ENCODE data around the gene C1orf141.

C1orf141 gene

GRCh38 chr1:67165468-67166041 is 30.8 kb upstream of the C1orf141 start:
- TF ChIP-seq, protein P1, sequence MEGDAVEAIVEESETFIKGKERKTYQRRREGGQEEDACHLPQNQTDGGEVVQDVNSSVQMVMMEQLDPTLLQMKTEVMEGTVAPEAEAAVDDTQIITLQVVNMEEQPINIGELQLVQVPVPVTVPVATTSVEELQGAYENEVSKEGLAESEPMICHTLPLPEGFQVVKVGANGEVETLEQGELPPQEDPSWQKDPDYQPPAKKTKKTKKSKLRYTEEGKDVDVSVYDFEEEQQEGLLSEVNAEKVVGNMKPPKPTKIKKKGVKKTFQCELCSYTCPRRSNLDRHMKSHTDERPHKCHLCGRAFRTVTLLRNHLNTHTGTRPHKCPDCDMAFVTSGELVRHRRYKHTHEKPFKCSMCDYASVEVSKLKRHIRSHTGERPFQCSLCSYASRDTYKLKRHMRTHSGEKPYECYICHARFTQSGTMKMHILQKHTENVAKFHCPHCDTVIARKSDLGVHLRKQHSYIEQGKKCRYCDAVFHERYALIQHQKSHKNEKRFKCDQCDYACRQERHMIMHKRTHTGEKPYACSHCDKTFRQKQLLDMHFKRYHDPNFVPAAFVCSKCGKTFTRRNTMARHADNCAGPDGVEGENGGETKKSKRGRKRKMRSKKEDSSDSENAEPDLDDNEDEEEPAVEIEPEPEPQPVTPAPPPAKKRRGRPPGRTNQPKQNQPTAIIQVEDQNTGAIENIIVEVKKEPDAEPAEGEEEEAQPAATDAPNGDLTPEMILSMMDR (IDR thresholded peaks at IDR 0.05), result no peak
- Histone ChIP-seq H3K36me3 (no peaks in the 10 kb centered on the region), H3K4me3 (no peak overlapping the region), H3K27me3 (no peaks in the 10 kb centered on the region), H3K27ac (no peak overlapping the region), H3K9me3 (no peaks in the 10 kb centered on the region), H3K4me1 (no peaks in the 10 kb centered on the region)
- intact Hi-C loops (cut with DNase I; ENCODE audit: low total_unique reads), result no loop called here
- DNase-seq, result no peak

- intact Hi-C loops (cut with DNase I; ENCODE audit: low total_unique reads), result no loop called here
Observed at GRCh38 chr1:67162954-67163353, 28.2 kb upstream of the C1orf141 start.

GRCh38 chr1:67159233-67159632 is 24.5 kb upstream of the C1orf141 start:
- H3K36me3 ChIP-seq, result no peaks in the 10 kb centered on the region
- no peaks in the 10 kb centered on the region for H3K9me3 ChIP-seq
- no peak overlapping the region for H3K27ac ChIP-seq
- intact Hi-C loops (cut with DNase I; ENCODE audit: low total_unique reads), result no loop called here
- no peaks in the 10 kb centered on the region for H3K4me1 ChIP-seq
- H3K4me3 ChIP-seq, result no peak overlapping the region
- TF ChIP-seq, protein P1 (IDR thresholded peaks at IDR 0.05), result no peak
- DNase-seq, result no peak
- H3K27me3 ChIP-seq, result peaks cover 0 to 7% of the 10 kb centered on the region in 2 donors

More at GRCh38 chr1:67162954-67163353, 28.2 kb upstream of the C1orf141 start:
- Histone ChIP-seq H3K9me3 (no peaks in the 10 kb centered on the region), H3K27ac (no peak overlapping the region), H3K4me3 (no peak overlapping the region), H3K36me3 (no peaks in the 10 kb centered on the region), H3K27me3 (no peaks in the 10 kb centered on the region), H3K4me1 (no peaks in the 10 kb centered on the region)
- TF ChIP-seq, protein P1 (IDR thresholded peaks at IDR 0.05), result no peak
- DNase-seq, result no peak

- Histone ChIP-seq H3K9me3 (no peaks in the 10 kb centered on the region), H3K4me1 (no peaks in the 10 kb centered on the region), H3K4me3 (no peak overlapping the region), H3K36me3 (no peaks in the 10 kb centered on the region), H3K27ac (no peak overlapping the region), H3K27me3 (peaks cover 0 to 7% of the 10 kb centered on the region in 2 donors)
- TF ChIP-seq, protein P1 (IDR thresholded peaks at IDR 0.05), result no peak
- DNase-seq, result no peak
- intact Hi-C loops (cut with DNase I; ENCODE audit: low total_unique reads), result no loop called here
Observed at GRCh38 chr1:67158401-67158800, 23.6 kb upstream of the C1orf141 start.

- intact Hi-C loops (cut with DNase I; ENCODE audit: low total_unique reads), result no loop called here
- Histone ChIP-seq H3K9me3 (no peaks in the 10 kb centered on the region), H3K27me3 (no peaks in the 10 kb centered on the region), H3K36me3 (no peaks in the 10 kb centered on the region), H3K4me1 (peaks cover 0 to 9% (median 4%) of the 10 kb centered on the region in 4 donors), H3K27ac (no peak overlapping the region), H3K4me3 (no peak overlapping the region)
- TF ChIP-seq, protein P1 (IDR thresholded peaks at IDR 0.05), result no peak
- no peak for DNase-seq
Observed at GRCh38 chr1:67150931-67151330, 16.2 kb upstream of the C1orf141 start.

All from tibial artery (tissue), 4 donors.